ENCODE data around the gene LSG1.
A peak's percentile ranks its signal among the peaks of the same experiment; 100 is the strongest.

LSG1 gene

GRCh38 chr3:194705227-194705626 lies 33.2 kb upstream of the LSG1 start:
- Histone ChIP-seq H3K4me3 (ENCODE audit: low read length) (no peak overlapping the region), H3K4me2 (ENCODE audit: low read length) (no peak overlapping the region), H3K27me3 (ENCODE audit: control insufficient read depth, insufficient read depth, low read length) (peaks cover 57% of the 10 kb centered on the region), H3K9me3 (replicated peaks; ENCODE audit: low read length) (no peaks in the 10 kb centered on the region), H3K4me1 (ENCODE audit: control insufficient read depth, insufficient read depth, low read length) (no peaks in the 10 kb centered on the region), H3K36me3 (ENCODE audit: insufficient read depth, low read length) (no peaks in the 10 kb centered on the region), H3K9ac (ENCODE audit: low read depth, low read length) (no peak overlapping the region)

- H3K9ac ChIP-seq (ENCODE audit: low read depth, low read length): no peak overlapping the region
- H3K9me3 ChIP-seq (replicated peaks; ENCODE audit: low read length): no peaks in the 10 kb centered on the region
- H3K27me3 ChIP-seq (ENCODE audit: control insufficient read depth, insufficient read depth, low read length): peaks cover 63% of the 10 kb centered on the region
- H3K4me3 ChIP-seq (ENCODE audit: low read length): no peak overlapping the region
- H3K36me3 ChIP-seq (ENCODE audit: insufficient read depth, low read length): no peaks in the 10 kb centered on the region
- H3K4me1 ChIP-seq (ENCODE audit: control insufficient read depth, insufficient read depth, low read length): no peaks in the 10 kb centered on the region
- H3K4me2 ChIP-seq (ENCODE audit: low read length): no peak overlapping the region
These were observed 30.6 kb upstream of the LSG1 start for GRCh38 chr3:194702545-194702944.

GRCh38 chr3:194696702-194697101 lies 24.7 kb upstream of the LSG1 start:
- no peaks in the 10 kb centered on the region for H3K9me3 ChIP-seq (replicated peaks; ENCODE audit: low read length)
- no peaks in the 10 kb centered on the region for H3K4me1 ChIP-seq (ENCODE audit: control insufficient read depth, insufficient read depth, low read length)
- no peak overlapping the region for H3K4me2 ChIP-seq (ENCODE audit: low read length)
- H3K4me3 ChIP-seq (ENCODE audit: low read length): no peak overlapping the region
- H3K9ac ChIP-seq (ENCODE audit: low read depth, low read length): no peak overlapping the region
- peaks cover 54% of the 10 kb centered on the region for H3K27me3 ChIP-seq (ENCODE audit: control insufficient read depth, insufficient read depth, low read length)
- H3K36me3 ChIP-seq (ENCODE audit: insufficient read depth, low read length): no peaks in the 10 kb centered on the region

GRCh38 chr3:194691481-194692283 lies 19.7 kb upstream of the LSG1 start:
- Histone ChIP-seq H3K4me3 (ENCODE audit: low read length) (no peak overlapping the region), H3K36me3 (ENCODE audit: insufficient read depth, low read length) (no peaks in the 10 kb centered on the region), H3K9ac (ENCODE audit: low read depth, low read length) (no peak overlapping the region), H3K9me3 (replicated peaks; ENCODE audit: low read length) (no peaks in the 10 kb centered on the region), H3K4me2 (ENCODE audit: low read length) (no peak overlapping the region), H3K4me1 (ENCODE audit: control insufficient read depth, insufficient read depth, low read length) (peaks cover 20% of the 10 kb centered on the region), H3K27me3 (ENCODE audit: control insufficient read depth, insufficient read depth, low read length) (peaks cover 23% of the 10 kb centered on the region)

GRCh38 chr3:194690501-194691372 lies 18.7 kb upstream of the LSG1 start:
- Histone ChIP-seq H3K9me3 (replicated peaks; ENCODE audit: low read length) (no peaks in the 10 kb centered on the region), H3K36me3 (ENCODE audit: insufficient read depth, low read length) (no peaks in the 10 kb centered on the region), H3K27me3 (ENCODE audit: control insufficient read depth, insufficient read depth, low read length) (peaks cover 19% of the 10 kb centered on the region), H3K4me2 (ENCODE audit: low read length) (no peak overlapping the region), H3K4me3 (ENCODE audit: low read length) (no peak overlapping the region), H3K4me1 (ENCODE audit: control insufficient read depth, insufficient read depth, low read length) (peaks cover 21% of the 10 kb centered on the region), H3K9ac (ENCODE audit: low read depth, low read length) (no peak overlapping the region)

- Histone ChIP-seq H3K4me1 (ENCODE audit: control insufficient read depth, insufficient read depth, low read length) (peaks cover 25% of the 10 kb centered on the region), H3K36me3 (ENCODE audit: insufficient read depth, low read length) (no peaks in the 10 kb centered on the region), H3K9ac (ENCODE audit: low read depth, low read length) (no peak overlapping the region), H3K4me2 (ENCODE audit: low read length) (peak overlapping the region; percentile 10), H3K9me3 (replicated peaks; ENCODE audit: low read length) (no peaks in the 10 kb centered on the region), H3K27me3 (ENCODE audit: control insufficient read depth, insufficient read depth, low read length) (peaks cover 7% of the 10 kb centered on the region), H3K4me3 (ENCODE audit: low read length) (no peak overlapping the region)
These were observed 17.5 kb upstream of the LSG1 start for GRCh38 chr3:194689493-194689944.

GRCh38 chr3:194688946-194689345 lies 17.0 kb upstream of the LSG1 start:
- Histone ChIP-seq H3K36me3 (ENCODE audit: insufficient read depth, low read length) (no peaks in the 10 kb centered on the region), H3K4me3 (ENCODE audit: low read length) (no peak overlapping the region), H3K4me1 (ENCODE audit: control insufficient read depth, insufficient read depth, low read length) (peaks cover 25% of the 10 kb centered on the region), H3K4me2 (ENCODE audit: low read length) (peak overlapping the region; percentile 25), H3K9me3 (replicated peaks; ENCODE audit: low read length) (no peaks in the 10 kb centered on the region), H3K9ac (ENCODE audit: low read depth, low read length) (no peak overlapping the region), H3K27me3 (ENCODE audit: control insufficient read depth, insufficient read depth, low read length) (peaks cover 4% of the 10 kb centered on the region)

- Histone ChIP-seq H3K9me3 (replicated peaks; ENCODE audit: low read length) (no peaks in the 10 kb centered on the region), H3K4me1 (ENCODE audit: control insufficient read depth, insufficient read depth, low read length) (peaks cover 27% of the 10 kb centered on the region), H3K27me3 (ENCODE audit: control insufficient read depth, insufficient read depth, low read length) (peaks cover 4% of the 10 kb centered on the region), H3K4me3 (ENCODE audit: low read length) (peak overlapping the region; percentile 87), H3K4me2 (ENCODE audit: low read length) (peak overlapping the region; percentile 98), H3K9ac (ENCODE audit: low read depth, low read length) (peak overlapping the region; percentile 16), H3K36me3 (ENCODE audit: insufficient read depth, low read length) (no peaks in the 10 kb centered on the region)
These were observed 16.3 kb upstream of the LSG1 start for GRCh38 chr3:194688200-194688740.

GRCh38 chr3:194687638-194688199 lies 15.7 kb upstream of the LSG1 start:
- Histone ChIP-seq H3K9ac (ENCODE audit: low read depth, low read length) (peak overlapping the region; percentile 16), H3K4me1 (ENCODE audit: control insufficient read depth, insufficient read depth, low read length) (peaks cover 33% of the 10 kb centered on the region), H3K4me3 (ENCODE audit: low read length) (peak overlapping the region; percentile 87), H3K9me3 (replicated peaks; ENCODE audit: low read length) (no peaks in the 10 kb centered on the region), H3K27me3 (ENCODE audit: control insufficient read depth, insufficient read depth, low read length) (peaks cover 4% of the 10 kb centered on the region), H3K36me3 (ENCODE audit: insufficient read depth, low read length) (no peaks in the 10 kb centered on the region), H3K4me2 (ENCODE audit: low read length) (peak overlapping the region; percentile 98)

GRCh38 chr3:194686816-194687637 lies 15.0 kb upstream of the LSG1 start:
- Histone ChIP-seq H3K4me3 (ENCODE audit: low read length) (peak overlapping the region; percentile 87), H3K4me1 (ENCODE audit: control insufficient read depth, insufficient read depth, low read length) (peaks cover 34% of the 10 kb centered on the region), H3K9me3 (replicated peaks; ENCODE audit: low read length) (no peaks in the 10 kb centered on the region), H3K36me3 (ENCODE audit: insufficient read depth, low read length) (no peaks in the 10 kb centered on the region), H3K4me2 (ENCODE audit: low read length) (peak overlapping the region; percentile 98), H3K9ac (ENCODE audit: low read depth, low read length) (peak overlapping the region; percentile 76), H3K27me3 (ENCODE audit: control insufficient read depth, insufficient read depth, low read length) (peaks cover 4% of the 10 kb centered on the region)

Measured in skeletal muscle satellite cell (primary cell).